ENCODE data around the gene ACTR8.

ACTR8 gene

GRCh38 chr3:53887446-53887845 lies 5.5 kb upstream of the ACTR8 start:
- DNase-seq (ENCODE audit: low read depth) = no peak
- H3K4me3 ChIP-seq (ENCODE audit: low read depth, low read length) = no peak overlapping the region
- no peak for TF ChIP-seq CTCF (conservative IDR thresholded peaks at IDR 0.05; ENCODE audit: low read depth, low read length)

GRCh38 chr3:53885239-53885638 lies 3.3 kb upstream of the ACTR8 start:
- peak; percentile 25 for DNase-seq (ENCODE audit: low read depth)
- H3K4me3 ChIP-seq (ENCODE audit: low read depth, low read length) = no peak overlapping the region
- no peak for TF ChIP-seq CTCF (conservative IDR thresholded peaks at IDR 0.05; ENCODE audit: low read depth, low read length)

GRCh38 chr3:53884623-53885022 lies 2.7 kb upstream of the ACTR8 start:
- no peak for TF ChIP-seq CTCF (conservative IDR thresholded peaks at IDR 0.05; ENCODE audit: low read depth, low read length)
- no peak for DNase-seq (ENCODE audit: low read depth)

GRCh38 chr3:53883008-53883407 lies 1.1 kb upstream of the ACTR8 start:
- no peak for DNase-seq (ENCODE audit: low read depth)
- H3K4me3 ChIP-seq (ENCODE audit: low read depth, low read length) = no peak overlapping the region
- TF ChIP-seq CTCF (conservative IDR thresholded peaks at IDR 0.05; ENCODE audit: low read depth, low read length) = no peak

More at GRCh38 chr3:53884623-53885022, 2.7 kb upstream of the ACTR8 start:
- H3K4me3 ChIP-seq (ENCODE audit: low read depth, low read length) = no peak overlapping the region

- TF ChIP-seq CTCF (conservative IDR thresholded peaks at IDR 0.05; ENCODE audit: low read depth, low read length) = no peak
- peak overlapping the region; percentile 78 for H3K4me3 ChIP-seq (ENCODE audit: low read depth, low read length)
- peak; percentile 72 for DNase-seq (ENCODE audit: low read depth)
Measured at GRCh38 chr3:53880396-53881345, 1.3 kb downstream of the ACTR8 start.

GRCh38 chr3:53865732-53866499 lies 16.0 kb downstream of the ACTR8 start:
- TF ChIP-seq CTCF (conservative IDR thresholded peaks at IDR 0.05; ENCODE audit: low read depth, low read length) = no peak
- DNase-seq (ENCODE audit: low read depth) = no peak
- no peak overlapping the region for H3K4me3 ChIP-seq (ENCODE audit: low read depth, low read length)
